K562 (cell line): Measurements from ENCODE around the gene TLL1. TPM values are rescaled to one million over a fixed set of nuclear protein-coding genes. Genes with fewer than 3 reads are reported as not detected.

Experiments
- ATAC-seq: fragments of 200-7000 bp; cut with Tn5 transposase; 3 replicates; pipeline ENCODE4 v1.9.1; 2020; ENCODE audit warnings: moderate library complexity
- BruUV-seq: library from RNA; stranded (reverse); fragments of 400-500 nt; replicated peaks from 2 replicates; lab custom pipeline; 2021; lab: Mats Ljungman, UMichigan
- CTCF ChIA-PET: fragments of 300-600 bp; formaldehyde crosslinking; extraction: SDS; loops from one replicate; lab custom pipeline; 2021; ENCODE audit warnings: low intra/inter-chr PET ratio; lab: Yijun Ruan, JAX
- POLR2A ChIA-PET: fragments of 300-600, 350-650 bp; sonication (Branson Sonifier 250); formaldehyde crosslinking; extraction: SDS; loops from one replicate; lab custom pipeline; 2021; ENCODE audit warnings: antibody characterized with exemption, inconsistent platforms; lab: Yijun Ruan, JAX
- DNase-seq, 4 experiments: peaks; one replicate each; pipeline versions ENCODE4 v3.0.0 to v3.0.0-alpha.2; 2011 to 2018; ENCODE audit warnings: low spot score in 3 of 4, mixed read lengths in 3 of 4; ENCODE audit errors: extremely low read depth in 1 of 4
- FAIRE-seq: peaks from 2 replicates; lab custom pipeline; 2011; peaks lifted over from hg19 to GRCh38; lab: Jason Lieb, UNC
- H2AFZ ChIP-seq: 2 replicates; pipeline ENCODE4 v1.6.0; 2011; ENCODE audit warnings: low read depth, low read length, control low read depth, inconsistent platforms
- H3K27ac ChIP-seq: fragments of 200-600 bp; 3 replicates; pipeline ENCODE4 v1.8.0; 2011; ENCODE audit warnings: low read depth, mild to moderate bottlenecking, control low read depth, inconsistent platforms, low read length, moderate library complexity, mixed read lengths; ENCODE audit errors: extremely low read depth
- H3K27me3 ChIP-seq, 2 experiments: fragments of 300-600 bp in 1 of 2; 2 replicates in 1 of 2; 3 replicates in 1 of 2; pipeline versions ENCODE4 v1.6.0 to v1.8.0; 2011; ENCODE audit warnings: inconsistent platforms in 2 of 2, low read length in 2 of 2, mild to moderate bottlenecking in 1 of 2, mixed read lengths in 1 of 2, moderate library complexity in 1 of 2; ENCODE audit not compliant: control insufficient read depth in 2 of 2, insufficient read depth in 2 of 2
- H3K36me3 ChIP-seq: fragments of 300-600 bp; 3 replicates; pipeline ENCODE4 v1.8.0; 2011; ENCODE audit warnings: mild to moderate bottlenecking, low read length, inconsistent platforms; ENCODE audit not compliant: control insufficient read depth, insufficient read depth
- H3K4me1 ChIP-seq, 2 experiments: fragments of 200-600 bp in 1 of 2; replicated peaks in 1 of 2; 2 replicates in 1 of 2; 3 replicates in 1 of 2; pipeline versions ENCODE4 v1.5.1 to v1.8.0; 2011; ENCODE audit warnings: inconsistent platforms in 2 of 2, low read length in 2 of 2, mild to moderate bottlenecking in 1 of 2, mixed read lengths in 1 of 2, moderate library complexity in 1 of 2; ENCODE audit not compliant: control insufficient read depth in 2 of 2, insufficient read depth in 2 of 2
- H3K4me2 ChIP-seq: 2 replicates; pipeline ENCODE4 v1.6.1; 2011; ENCODE audit warnings: low read length, control low read depth, inconsistent platforms, mixed read lengths; ENCODE audit not compliant: insufficient read depth
- H3K4me3 ChIP-seq: fragments of 200-600 bp; sonication (generic), shearing (Covaris generic); 2 replicates; pipeline ENCODE4 v1.5.1; 2016; ENCODE audit warnings: control low read depth, inconsistent platforms
- H3K79me2 ChIP-seq: fragments of 200-600 bp; 3 replicates; pipeline ENCODE4 v1.8.0; 2011; ENCODE audit warnings: low read length, inconsistent platforms; ENCODE audit not compliant: control insufficient read depth, insufficient read depth
- H3K9ac ChIP-seq, 2 experiments: 2 replicates each; pipeline versions ENCODE4 v1.6.0 to v1.6.1; 2011; ENCODE audit warnings: low read depth in 2 of 2, low read length in 2 of 2, control low read depth in 1 of 2, inconsistent platforms in 1 of 2, mild to moderate bottlenecking in 1 of 2, mixed read lengths in 1 of 2; ENCODE audit not compliant: insufficient read depth in 1 of 2
- H3K9me1 ChIP-seq: one replicate; pipeline ENCODE4 v1.6.0; 2011; ENCODE audit warnings: inconsistent platforms, mild to moderate bottlenecking, low read length, moderate library complexity; ENCODE audit not compliant: control insufficient read depth, insufficient read depth
- H3K9me3 ChIP-seq: replicated peaks from 2 replicates; pipeline ENCODE4 v1.5.1; 2011; ENCODE audit warnings: low read depth, low read length, inconsistent platforms; ENCODE audit not compliant: control insufficient read depth, insufficient read depth
- H4K20me1 ChIP-seq: replicated peaks from 2 replicates; pipeline ENCODE4 v1.6.1; 2011; ENCODE audit warnings: low read length, inconsistent platforms, mixed read lengths; ENCODE audit not compliant: control insufficient read depth, insufficient read depth
- CBX1 ChIP-seq: sonication (generic); IDR thresholded peaks from 2 replicates; pipeline ENCODE4 v1.6.1; 2016; ENCODE audit warnings: antibody characterized with exemption, low read depth, mild to moderate bottlenecking
- ELF4 ChIP-seq: fragments of 450-650 bp; formaldehyde crosslinking; IDR thresholded peaks from 2 replicates; pipeline ENCODE4 v1.4.0; 2022; ENCODE audit warnings: missing genetic modification characterization
- KAT7 ChIP-seq: sonication (generic); formaldehyde crosslinking; IDR thresholded peaks from 2 replicates; pipeline ENCODE4 v1.8.0; 2022; ENCODE audit warnings: missing genetic modification reagents, mild to moderate bottlenecking, borderline replicate concordance
- MED1 ChIP-seq: sonication (generic); formaldehyde crosslinking; IDR thresholded peaks from 2 replicates; pipeline ENCODE4 v1.8.1; 2023; ENCODE audit warnings: missing genetic modification reagents, borderline replicate concordance
- PTBP1 ChIP-seq: fragments of 200-400 bp; formaldehyde crosslinking; IDR thresholded peaks from 2 replicates; pipeline ENCODE4 v1.6.1; 2017; ENCODE audit warnings: low read depth, low read length
- RBM34 ChIP-seq: fragments of 200-400 bp; formaldehyde crosslinking; IDR thresholded peaks from 2 replicates; pipeline ENCODE4 v1.6.1; 2018; ENCODE audit warnings: low read length, borderline replicate concordance; ENCODE audit not compliant: insufficient read depth
- SAFB ChIP-seq: fragments of 200-400 bp; formaldehyde crosslinking; IDR thresholded peaks from 2 replicates; pipeline ENCODE4 v1.6.1; 2017; ENCODE audit warnings: low read depth, low read length, borderline replicate concordance
- SETDB1 ChIP-seq: IDR thresholded peaks from one replicate; pipeline ENCODE4 v1.6.1; 2012; ENCODE audit warnings: low read length, control low read depth, inconsistent platforms
- SMAD4 ChIP-seq: fragments of 250-450 bp; sonication (Bioruptor Pico); conservative IDR thresholded peaks from 2 replicates; pipeline ENCODE4 v1.8.0; 2021; ENCODE audit warnings: inconsistent platforms, mild to moderate bottlenecking, moderate library complexity
- SMARCE1 ChIP-seq: fragments of 450-650 bp; IDR thresholded peaks from 2 replicates; pipeline ENCODE4 v1.7.1; 2016; ENCODE audit warnings: mild to moderate bottlenecking
- SNIP1 ChIP-seq: fragments of 450-650 bp; IDR thresholded peaks from 2 replicates; pipeline ENCODE4 v1.7.1; 2017; ENCODE audit warnings: low read depth, mild to moderate bottlenecking
- TCFL5 ChIP-seq: fragments of 250-450 bp; sonication (Bioruptor Pico); conservative IDR thresholded peaks from 2 replicates; pipeline ENCODE4 v1.6.1; 2021; ENCODE audit warnings: mild to moderate bottlenecking, moderate library complexity, matching md5 sums
- ZFP36 ChIP-seq: fragments of 150-350 bp; IDR thresholded peaks from 2 replicates; pipeline ENCODE4 v1.6.1; 2018; ENCODE audit warnings: low read length, low read depth; ENCODE audit not compliant: partially characterized antibody
- ZNF134 ChIP-seq: fragments of 250-450 bp; sonication (Bioruptor Pico); conservative IDR thresholded peaks from 2 replicates; pipeline ENCODE4 v1.4.0; 2020
- ZNF224 ChIP-seq: sonication (generic); formaldehyde crosslinking; IDR thresholded peaks from 2 replicates; pipeline ENCODE4 v1.8.0; 2022; ENCODE audit warnings: mild to moderate bottlenecking, missing genetic modification reagents
- ZNF274 ChIP-seq: IDR thresholded peaks from 2 replicates; pipeline ENCODE4 v1.6.1; 2011; ENCODE audit warnings: low read depth, mild to moderate bottlenecking, low read length, moderate library complexity, borderline replicate concordance
- ZNF57 ChIP-seq: fragments of 450-650 bp; formaldehyde crosslinking; IDR thresholded peaks from 2 replicates; pipeline ENCODE4 v1.4.0; 2020; ENCODE audit warnings: mild to moderate bottlenecking, moderate library complexity
- in situ Hi-C: fragments of 300-500 bp; cut with MboI; formaldehyde crosslinking; loops from 4 replicates; pipeline ENCODE4 v1.15.0; 2018; ENCODE audit warnings: inconsistent platforms, mixed read lengths
- intact Hi-C: fragments of 100-400 bp; cut with micrococcal nuclease; formaldehyde crosslinking; loops from 2 replicates; pipeline ENCODE4 v1.14.2; 2022
- polyA plus RNA-seq, 8 experiments: library from polyadenylated mRNA; depleted of rRNA in 4 of 8; stranded (reverse) in 5 of 8; unstranded in 3 of 8; fragments of >200 nt; fragmentation: Nextera tagmentation in 2 of 8; fragmentation: Illumina TruSeq in 1 of 8; extraction: Ambion mirVana in 2 of 8; extraction: Trizol in 1 of 8; gene quantifications; 2 replicates each; pipeline versions ENCODE4 v1.2.1 to v1.2.3, GENCODE V29; 2011 to 2014; ENCODE audit warnings: inconsistent platforms in 1 of 8, missing spikeins in 1 of 8
- total RNA-seq, 7 experiments: library from RNA; depleted of rRNA in 6 of 7; stranded (reverse); fragments of >200 nt in 6 of 7; fragmentation: Illumina TruSeq in 2 of 7; extraction: Trizol in 2 of 7; gene quantifications; 2 replicates each; pipeline versions ENCODE4 v1.2.1 to v1.2.3, GENCODE V29; 2011 to 2021; ENCODE audit warnings: low replicate concordance in 1 of 7
- TF ChIP-seq, protein P1 (sequence below): sonication (generic); formaldehyde crosslinking; IDR thresholded peaks from 2 replicates; pipeline ENCODE4 v1.8.1; 2023; ENCODE audit warnings: missing genetic modification reagents, mild to moderate bottlenecking, borderline replicate concordance
- TF ChIP-seq, protein P2 (sequence below): fragments of 450-650 bp; IDR thresholded peaks from 2 replicates; pipeline ENCODE4 v1.6.1; 2017; ENCODE audit warnings: mild to moderate bottlenecking, moderate library complexity

TLL1 gene
- total and polyA plus RNA-seq, 9 of the 15 experiments (the other 6 are each of a cell fraction or from before 2014, with no cell fraction given) = not detected

DNA sequence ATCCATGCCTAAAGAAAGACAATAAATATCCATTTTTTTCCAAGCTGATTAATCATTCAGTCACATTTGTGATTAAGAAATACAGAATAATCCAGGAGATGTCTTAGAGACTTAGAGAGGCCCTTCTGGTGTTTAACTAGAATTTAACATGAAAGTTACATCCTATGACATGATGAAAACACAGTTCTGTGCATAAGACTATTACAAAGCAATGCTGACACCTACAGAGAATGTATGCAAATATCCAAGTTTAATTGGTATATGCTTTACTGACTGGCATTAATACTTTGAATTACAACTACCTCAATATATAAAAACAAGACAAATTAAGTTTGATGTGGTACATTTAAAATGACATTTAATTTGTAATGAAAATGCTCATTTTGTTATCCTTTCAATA, 17.8 kb upstream of the TLL1 start:
- TF ChIP-seq, protein P1, sequence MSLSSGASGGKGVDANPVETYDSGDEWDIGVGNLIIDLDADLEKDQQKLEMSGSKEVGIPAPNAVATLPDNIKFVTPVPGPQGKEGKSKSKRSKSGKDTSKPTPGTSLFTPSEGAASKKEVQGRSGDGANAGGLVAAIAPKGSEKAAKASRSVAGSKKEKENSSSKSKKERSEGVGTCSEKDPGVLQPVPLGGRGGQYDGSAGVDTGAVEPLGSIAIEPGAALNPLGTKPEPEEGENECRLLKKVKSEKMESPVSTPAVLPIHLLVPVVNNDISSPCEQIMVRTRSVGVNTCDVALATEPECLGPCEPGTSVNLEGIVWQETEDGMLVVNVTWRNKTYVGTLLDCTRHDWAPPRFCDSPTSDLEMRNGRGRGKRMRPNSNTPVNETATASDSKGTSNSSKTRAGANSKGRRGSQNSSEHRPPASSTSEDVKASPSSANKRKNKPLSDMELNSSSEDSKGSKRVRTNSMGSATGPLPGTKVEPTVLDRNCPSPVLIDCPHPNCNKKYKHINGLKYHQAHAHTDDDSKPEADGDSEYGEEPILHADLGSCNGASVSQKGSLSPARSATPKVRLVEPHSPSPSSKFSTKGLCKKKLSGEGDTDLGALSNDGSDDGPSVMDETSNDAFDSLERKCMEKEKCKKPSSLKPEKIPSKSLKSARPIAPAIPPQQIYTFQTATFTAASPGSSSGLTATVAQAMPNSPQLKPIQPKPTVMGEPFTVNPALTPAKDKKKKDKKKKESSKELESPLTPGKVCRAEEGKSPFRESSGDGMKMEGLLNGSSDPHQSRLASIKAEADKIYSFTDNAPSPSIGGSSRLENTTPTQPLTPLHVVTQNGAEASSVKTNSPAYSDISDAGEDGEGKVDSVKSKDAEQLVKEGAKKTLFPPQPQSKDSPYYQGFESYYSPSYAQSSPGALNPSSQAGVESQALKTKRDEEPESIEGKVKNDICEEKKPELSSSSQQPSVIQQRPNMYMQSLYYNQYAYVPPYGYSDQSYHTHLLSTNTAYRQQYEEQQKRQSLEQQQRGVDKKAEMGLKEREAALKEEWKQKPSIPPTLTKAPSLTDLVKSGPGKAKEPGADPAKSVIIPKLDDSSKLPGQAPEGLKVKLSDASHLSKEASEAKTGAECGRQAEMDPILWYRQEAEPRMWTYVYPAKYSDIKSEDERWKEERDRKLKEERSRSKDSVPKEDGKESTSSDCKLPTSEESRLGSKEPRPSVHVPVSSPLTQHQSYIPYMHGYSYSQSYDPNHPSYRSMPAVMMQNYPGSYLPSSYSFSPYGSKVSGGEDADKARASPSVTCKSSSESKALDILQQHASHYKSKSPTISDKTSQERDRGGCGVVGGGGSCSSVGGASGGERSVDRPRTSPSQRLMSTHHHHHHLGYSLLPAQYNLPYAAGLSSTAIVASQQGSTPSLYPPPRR (CRISPR knock-in tag) = no peak
- TF ChIP-seq TCFL5 (CRISPR knock-in tag) = no peak
- TF ChIP-seq PTBP1 = no peak
- TF ChIP-seq SETDB1 = no peak
- TF ChIP-seq, protein P2, sequence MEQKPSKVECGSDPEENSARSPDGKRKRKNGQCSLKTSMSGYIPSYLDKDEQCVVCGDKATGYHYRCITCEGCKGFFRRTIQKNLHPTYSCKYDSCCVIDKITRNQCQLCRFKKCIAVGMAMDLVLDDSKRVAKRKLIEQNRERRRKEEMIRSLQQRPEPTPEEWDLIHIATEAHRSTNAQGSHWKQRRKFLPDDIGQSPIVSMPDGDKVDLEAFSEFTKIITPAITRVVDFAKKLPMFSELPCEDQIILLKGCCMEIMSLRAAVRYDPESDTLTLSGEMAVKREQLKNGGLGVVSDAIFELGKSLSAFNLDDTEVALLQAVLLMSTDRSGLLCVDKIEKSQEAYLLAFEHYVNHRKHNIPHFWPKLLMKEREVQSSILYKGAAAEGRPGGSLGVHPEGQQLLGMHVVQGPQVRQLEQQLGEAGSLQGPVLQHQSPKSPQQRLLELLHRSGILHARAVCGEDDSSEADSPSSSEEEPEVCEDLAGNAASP = no peak
- no peak for TF ChIP-seq SAFB
- TF ChIP-seq CBX1 = no peak
- no peak for TF ChIP-seq ZNF224 (CRISPR knock-in tag)
- no peak for TF ChIP-seq SNIP1
- no peak for TF ChIP-seq ZNF274
- no peak for TF ChIP-seq SMAD4 (CRISPR knock-in tag)
- TF ChIP-seq ZNF134 = no peak
- TF ChIP-seq MED1 (CRISPR knock-in tag) = no peak
- no peak for TF ChIP-seq RBM34
- TF ChIP-seq ZNF57 (CRISPR knock-in tag) = no peak
- no peak for TF ChIP-seq ELF4
- TF ChIP-seq KAT7 (CRISPR knock-in tag) = no peak
- TF ChIP-seq SMARCE1 = no peak
- no peak for TF ChIP-seq ZFP36
- DNase-seq (no peak), FAIRE-seq (no peak), ATAC-seq (no peak)
- in situ Hi-C loops (no loop called here), intact Hi-C loops (no loop called here)
- H3K9me3 ChIP-seq = no peaks in the 10 kb centered on the region
- no peaks in the 10 kb centered on the region for H4K20me1 ChIP-seq
- no peaks in the 10 kb centered on the region for H3K27me3 ChIP-seq
- H2AFZ ChIP-seq = no peak overlapping the region
- H3K4me2 ChIP-seq = no peak overlapping the region
- H3K4me3 ChIP-seq = no peak overlapping the region
- H3K27ac ChIP-seq = no peak overlapping the region
- no TSS peak for BruUV-seq
- no peaks in the 10 kb centered on the region for H3K9me1 ChIP-seq
- no peaks in the 10 kb centered on the region for H3K79me2 ChIP-seq
- CTCF ChIA-PET = no interaction called here
- POLR2A ChIA-PET = no interaction called here
- H3K4me1 ChIP-seq = no peaks in the 10 kb centered on the region
- H3K9ac ChIP-seq = no peak overlapping the region
- H3K36me3 ChIP-seq = no peaks in the 10 kb centered on the region
